ENCODE measurements around the gene RAB31.
A peak's percentile ranks its signal among the peaks of the same experiment; 100 is the strongest.

The RAB31 gene

GRCh38 chr18:9811978-9812377 is 103.9 kb downstream of the RAB31 start:
- Histone ChIP-seq H3K27ac (no peak overlapping the region), H3K4me3 (ENCODE audit: low read depth, low read length) (no peak overlapping the region), H3K27me3 (replicated peaks) (no peaks in the 10 kb centered on the region), H3K36me3 (replicated peaks) (no peaks in the 10 kb centered on the region)
- no peak for TF ChIP-seq CTCF (IDR thresholded peaks at IDR 0.05; ENCODE audit: low read depth, low read length, missing control alignments)
- DNase-seq = no peak
- in situ Hi-C loops (cut with HindIII; ENCODE audit: low pct_ligation_motif_present, low sequenced_read_pairs) = no loop called here

- DNase-seq = peak; percentile 66
- H3K27ac ChIP-seq = peak overlapping the region; percentile 4
- H3K36me3 ChIP-seq (replicated peaks) = peaks cover 3% of the 10 kb centered on the region
- H3K4me3 ChIP-seq (ENCODE audit: low read depth, low read length) = no peak overlapping the region
- in situ Hi-C loops (cut with HindIII; ENCODE audit: low pct_ligation_motif_present, low sequenced_read_pairs) = no loop called here
- TF ChIP-seq CTCF (IDR thresholded peaks at IDR 0.05; ENCODE audit: low read depth, low read length, missing control alignments) = no peak
- no peaks in the 10 kb centered on the region for H3K27me3 ChIP-seq (replicated peaks)
Observed at GRCh38 chr18:9814431-9814830, 106.3 kb downstream of the RAB31 start.

- H3K27ac ChIP-seq = no peak overlapping the region
- H3K4me3 ChIP-seq (ENCODE audit: low read depth, low read length) = no peak overlapping the region
- DNase-seq = no peak
- TF ChIP-seq CTCF (IDR thresholded peaks at IDR 0.05; ENCODE audit: low read depth, low read length, missing control alignments) = no peak
- H3K27me3 ChIP-seq (replicated peaks) = no peaks in the 10 kb centered on the region
- in situ Hi-C loops (cut with HindIII; ENCODE audit: low pct_ligation_motif_present, low sequenced_read_pairs) = no loop called here
- peaks cover 3% of the 10 kb centered on the region for H3K36me3 ChIP-seq (replicated peaks)
Observed at GRCh38 chr18:9817286-9817685, 109.2 kb downstream of the RAB31 start.

GRCh38 chr18:9817725-9818422 is 109.8 kb downstream of the RAB31 start:
- no peak for DNase-seq
- H3K27me3 ChIP-seq (replicated peaks) = no peaks in the 10 kb centered on the region
- in situ Hi-C loops (cut with HindIII; ENCODE audit: low pct_ligation_motif_present, low sequenced_read_pairs) = no loop called here
- H3K27ac ChIP-seq = no peak overlapping the region
- peaks cover 3% of the 10 kb centered on the region for H3K36me3 ChIP-seq (replicated peaks)
- TF ChIP-seq CTCF (IDR thresholded peaks at IDR 0.05; ENCODE audit: low read depth, low read length, missing control alignments) = no peak
- no peak overlapping the region for H3K4me3 ChIP-seq (ENCODE audit: low read depth, low read length)

DNA sequence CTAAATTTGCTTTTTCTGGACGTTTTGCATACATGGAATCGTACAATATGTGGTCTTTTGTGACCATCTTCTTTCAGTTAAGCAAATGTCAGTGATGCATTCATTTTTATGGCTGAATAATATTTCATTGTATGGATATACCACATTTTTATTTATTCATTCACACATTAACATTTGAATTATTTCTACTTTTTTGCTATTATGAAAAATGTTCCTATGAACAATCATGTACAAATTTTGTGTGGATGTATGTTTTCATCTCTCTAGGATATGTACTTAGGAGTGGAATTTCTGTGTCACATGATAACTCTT is 110.3 kb downstream of the RAB31 start:
- Histone ChIP-seq H3K27ac (no peak overlapping the region), H3K27me3 (replicated peaks) (no peaks in the 10 kb centered on the region), H3K36me3 (replicated peaks) (peaks cover 3% of the 10 kb centered on the region), H3K4me3 (ENCODE audit: low read depth, low read length) (no peak overlapping the region)
- no peak for TF ChIP-seq CTCF (IDR thresholded peaks at IDR 0.05; ENCODE audit: low read depth, low read length, missing control alignments)
- no peak for DNase-seq
- in situ Hi-C loops (cut with HindIII; ENCODE audit: low pct_ligation_motif_present, low sequenced_read_pairs) = no loop called here

GRCh38 chr18:9820127-9820526 is 112.0 kb downstream of the RAB31 start:
- no peak for TF ChIP-seq CTCF (IDR thresholded peaks at IDR 0.05; ENCODE audit: low read depth, low read length, missing control alignments)
- Histone ChIP-seq H3K4me3 (ENCODE audit: low read depth, low read length) (no peak overlapping the region), H3K36me3 (replicated peaks) (peaks cover 3% of the 10 kb centered on the region), H3K27me3 (replicated peaks) (no peaks in the 10 kb centered on the region), H3K27ac (no peak overlapping the region)
- DNase-seq = no peak
- in situ Hi-C loops (cut with HindIII; ENCODE audit: low pct_ligation_motif_present, low sequenced_read_pairs) = no loop called here
